Mammary epithelial cell (primary cell): ENCODE results near the gene POMGNT2.

ENCODE experiments used
- EZH2 ChIP-seq: IDR thresholded peaks from 2 replicates; pipeline ENCODE4 v1.6.1; 2012; ENCODE audit warnings: low read length, inconsistent platforms, borderline replicate concordance
- TF ChIP-seq, protein P1 (sequence below), 2 donors: IDR thresholded peaks in 1 of 2; conservative IDR thresholded peaks in 1 of 2; 2 replicates each; pipeline ENCODE4 v1.5.1; 2011 to 2012; ENCODE audit warnings: inconsistent platforms in 2 of 2, low read length in 2 of 2, mild to moderate bottlenecking in 2 of 2, control low read depth in 1 of 2, low read depth in 1 of 2; ENCODE audit not compliant: insufficient read depth in 1 of 2; ENCODE audit errors: extremely low read depth in 1 of 2

DNA sequence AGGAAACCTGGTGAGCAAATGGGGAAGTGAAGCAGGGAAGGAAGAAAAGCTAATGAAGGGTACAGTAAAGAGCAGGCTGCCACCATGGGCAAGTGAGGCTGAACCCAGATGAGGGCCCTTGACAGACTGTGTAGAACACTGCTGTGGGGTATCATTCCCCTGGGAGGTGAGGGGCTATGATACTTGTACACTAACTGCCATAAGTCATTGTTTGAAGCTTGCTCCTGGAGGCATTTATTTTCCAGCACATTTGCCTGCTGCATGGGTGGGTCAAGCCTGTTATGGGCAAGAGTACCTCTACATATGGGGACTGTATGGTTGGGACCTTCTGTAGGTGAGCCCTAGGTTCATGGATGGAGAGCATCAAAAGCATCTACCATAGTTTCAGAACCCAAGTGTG lies 57.4 kb downstream of the POMGNT2 start:
- TF ChIP-seq, protein P1, sequence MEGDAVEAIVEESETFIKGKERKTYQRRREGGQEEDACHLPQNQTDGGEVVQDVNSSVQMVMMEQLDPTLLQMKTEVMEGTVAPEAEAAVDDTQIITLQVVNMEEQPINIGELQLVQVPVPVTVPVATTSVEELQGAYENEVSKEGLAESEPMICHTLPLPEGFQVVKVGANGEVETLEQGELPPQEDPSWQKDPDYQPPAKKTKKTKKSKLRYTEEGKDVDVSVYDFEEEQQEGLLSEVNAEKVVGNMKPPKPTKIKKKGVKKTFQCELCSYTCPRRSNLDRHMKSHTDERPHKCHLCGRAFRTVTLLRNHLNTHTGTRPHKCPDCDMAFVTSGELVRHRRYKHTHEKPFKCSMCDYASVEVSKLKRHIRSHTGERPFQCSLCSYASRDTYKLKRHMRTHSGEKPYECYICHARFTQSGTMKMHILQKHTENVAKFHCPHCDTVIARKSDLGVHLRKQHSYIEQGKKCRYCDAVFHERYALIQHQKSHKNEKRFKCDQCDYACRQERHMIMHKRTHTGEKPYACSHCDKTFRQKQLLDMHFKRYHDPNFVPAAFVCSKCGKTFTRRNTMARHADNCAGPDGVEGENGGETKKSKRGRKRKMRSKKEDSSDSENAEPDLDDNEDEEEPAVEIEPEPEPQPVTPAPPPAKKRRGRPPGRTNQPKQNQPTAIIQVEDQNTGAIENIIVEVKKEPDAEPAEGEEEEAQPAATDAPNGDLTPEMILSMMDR (conservative IDR thresholded peaks at IDR 0.05 in 1 of 2, IDR thresholded peaks at IDR 0.05 in 1 of 2; ENCODE audit: extremely low read depth in 1 of 2, insufficient read depth in 1 of 2, low read depth in 1 of 2, low read length in 2 of 2) = no peak
- TF ChIP-seq EZH2 = no peak
